AG09309 (cell line): Measurements from ENCODE around the gene MRPL10.

Experiments used
- DNase-seq: peaks from one replicate; pipeline ENCODE4 v3.0.0-alpha.2; 2010; ENCODE audit warnings: low read depth
- H3K4me3 ChIP-seq: 2 replicates; pipeline ENCODE4 v1.5.1; 2011; ENCODE audit warnings: mild to moderate bottlenecking, low read depth, low read length, moderate library complexity; ENCODE audit not compliant: control insufficient read depth
- CTCF ChIP-seq: IDR thresholded peaks from 2 replicates; pipeline ENCODE4 v1.5.1; 2011; ENCODE audit warnings: mild to moderate bottlenecking, low read depth, low read length, inconsistent platforms; ENCODE audit not compliant: insufficient read depth, control insufficient read depth; ENCODE audit errors: missing control alignments

Gene MRPL10

GRCh38 chr17:47869114-47869513 is 37.8 kb upstream of the MRPL10 start:
- no peak for DNase-seq
- H3K4me3 ChIP-seq = no peak overlapping the region
- no peak for TF ChIP-seq CTCF

GRCh38 chr17:47867813-47868533 is 36.6 kb upstream of the MRPL10 start:
- no peak for DNase-seq
- H3K4me3 ChIP-seq = no peak overlapping the region
- TF ChIP-seq CTCF = no peak

GRCh38 chr17:47866941-47867340 is 35.6 kb upstream of the MRPL10 start:
- H3K4me3 ChIP-seq = no peak overlapping the region
- DNase-seq = no peak
- no peak for TF ChIP-seq CTCF

GRCh38 chr17:47864791-47865216 is 33.5 kb upstream of the MRPL10 start:
- H3K4me3 ChIP-seq = no peak overlapping the region
- TF ChIP-seq CTCF = no peak
- no peak for DNase-seq

- no peak overlapping the region for H3K4me3 ChIP-seq
- no peak for TF ChIP-seq CTCF
- no peak for DNase-seq
Measured at GRCh38 chr17:47862621-47863440, 31.5 kb upstream of the MRPL10 start.

GRCh38 chr17:47860386-47860785 is 29.0 kb upstream of the MRPL10 start:
- no peak overlapping the region for H3K4me3 ChIP-seq
- TF ChIP-seq CTCF = no peak
- no peak for DNase-seq
